ENCODE data around the gene RBM25. TPM values are rescaled to one million over a fixed set of nuclear protein-coding genes. Genes with fewer than 3 reads are reported as not detected.
"Not testable (repeated sequence)": the region's sequence is repeated elsewhere in the genome, so short reads cannot be mapped to it uniquely, and the experiment has no call there.

The RBM25 gene
- total RNA-seq, 1 donor from 2014 or later = 49.3 TPM

GRCh38 chr14:73168691-73169090 is 110.4 kb downstream of the RBM25 start:
- no peak for DNase-seq (ENCODE audit: low spot score)

- DNase-seq (ENCODE audit: low spot score) = not testable (repeated sequence)
Measured at GRCh38 chr14:73169855-73170254, 111.5 kb downstream of the RBM25 start.

- DNase-seq (ENCODE audit: low spot score) = no peak
Measured at GRCh38 chr14:73170686-73171085, 112.4 kb downstream of the RBM25 start.

- DNase-seq (ENCODE audit: low spot score) = no peak
Measured at GRCh38 chr14:73172500-73172899, 114.2 kb downstream of the RBM25 start.

GRCh38 chr14:73173092-73173735 is 114.9 kb downstream of the RBM25 start:
- no peak for DNase-seq (ENCODE audit: low spot score)

Other genes starting within 250 kb of the RBM25 start
- 4.5 TPM for gene DPF3, start 164.4 kb upstream of the RBM25 start, total RNA-seq
- 14.7 TPM for gene DCAF4, start 132.1 kb upstream of the RBM25 start, total RNA-seq
- gene ZFYVE1, start 31.4 kb upstream of the RBM25 start, total RNA-seq = 24.9 TPM
- 91.9 TPM for gene PSEN1, start 78.0 kb downstream of the RBM25 start, total RNA-seq
- gene PAPLN, start 179.0 kb downstream of the RBM25 start, total RNA-seq = 17.3 TPM